Upper lobe of left lung (tissue), 4 donors: Measurements from ENCODE around the gene CTBS.

Experiments used
- EP300 ChIP-seq, 4 donors: sonication (generic); formaldehyde crosslinking; IDR thresholded peaks; one replicate each; pipeline ENCODE4 v1.5.1; 2017; ENCODE audit warnings: antibody characterized with exemption in 4 of 4, control low read depth in 2 of 4
- POLR2A ChIP-seq, 4 donors: fragments of 450-650 bp; IDR thresholded peaks; one replicate each; pipeline ENCODE4 v1.5.1; 2016 to 2017; ENCODE audit warnings: antibody characterized with exemption in 4 of 4, mild to moderate bottlenecking in 2 of 4
- POLR2AphosphoS5 ChIP-seq, 2 donors: sonication (generic); formaldehyde crosslinking; IDR thresholded peaks; one replicate each; pipeline ENCODE4 v1.5.1; 2017; ENCODE audit warnings: antibody characterized with exemption in 2 of 2
- TF ChIP-seq, protein P1 (sequence below), 6 experiments: fragments of 450-650 bp in 4 of 6; fragments of 200-600 bp in 2 of 6; sonication (generic) in 2 of 6; IDR thresholded peaks; one replicate each; pipeline ENCODE4 v1.5.1; 2016 to 2019; ENCODE audit warnings: antibody characterized with exemption in 6 of 6

DNA sequence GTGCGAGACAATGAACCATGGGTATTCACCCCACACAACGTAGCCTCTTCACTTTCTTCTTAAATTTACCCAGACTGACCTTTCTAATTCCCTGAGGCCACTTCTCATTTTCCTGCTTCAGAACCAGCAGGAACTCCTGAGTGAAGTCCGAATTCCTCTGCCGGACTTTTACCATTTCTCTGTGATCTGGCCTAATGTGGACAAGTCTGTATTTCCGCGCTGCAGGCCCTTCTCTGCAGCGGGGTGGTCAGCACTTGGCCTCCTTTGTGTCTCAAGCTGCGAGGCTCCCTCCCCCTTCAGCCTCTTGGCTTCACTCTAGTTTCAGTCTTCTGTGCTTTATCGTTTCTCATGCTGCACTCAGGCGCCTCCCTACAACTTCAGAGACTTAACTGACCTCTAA is 9.4 kb upstream of the CTBS start:
- TF ChIP-seq, protein P1, sequence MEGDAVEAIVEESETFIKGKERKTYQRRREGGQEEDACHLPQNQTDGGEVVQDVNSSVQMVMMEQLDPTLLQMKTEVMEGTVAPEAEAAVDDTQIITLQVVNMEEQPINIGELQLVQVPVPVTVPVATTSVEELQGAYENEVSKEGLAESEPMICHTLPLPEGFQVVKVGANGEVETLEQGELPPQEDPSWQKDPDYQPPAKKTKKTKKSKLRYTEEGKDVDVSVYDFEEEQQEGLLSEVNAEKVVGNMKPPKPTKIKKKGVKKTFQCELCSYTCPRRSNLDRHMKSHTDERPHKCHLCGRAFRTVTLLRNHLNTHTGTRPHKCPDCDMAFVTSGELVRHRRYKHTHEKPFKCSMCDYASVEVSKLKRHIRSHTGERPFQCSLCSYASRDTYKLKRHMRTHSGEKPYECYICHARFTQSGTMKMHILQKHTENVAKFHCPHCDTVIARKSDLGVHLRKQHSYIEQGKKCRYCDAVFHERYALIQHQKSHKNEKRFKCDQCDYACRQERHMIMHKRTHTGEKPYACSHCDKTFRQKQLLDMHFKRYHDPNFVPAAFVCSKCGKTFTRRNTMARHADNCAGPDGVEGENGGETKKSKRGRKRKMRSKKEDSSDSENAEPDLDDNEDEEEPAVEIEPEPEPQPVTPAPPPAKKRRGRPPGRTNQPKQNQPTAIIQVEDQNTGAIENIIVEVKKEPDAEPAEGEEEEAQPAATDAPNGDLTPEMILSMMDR (IDR thresholded peaks at IDR 0.05), result no peak
- TF ChIP-seq POLR2A (IDR thresholded peaks at IDR 0.05) (no peak), POLR2AphosphoS5 (IDR thresholded peaks at IDR 0.05) (no peak), EP300 (IDR thresholded peaks at IDR 0.05) (no peak)
